22Rv1 (cell line): Measurements from ENCODE around the gene TRIM42.

Source experiments
- H3K27ac ChIP-seq: fragments of 450-650 bp; 2 replicates; pipeline ENCODE4 v1.5.1; 2017
- CTCF ChIP-seq: fragments of 450-650 bp; IDR thresholded peaks from 2 replicates; pipeline ENCODE4 v1.5.1; 2017; ENCODE audit warnings: mild to moderate bottlenecking
- ZFX ChIP-seq: fragments of 450-650 bp; IDR thresholded peaks from 2 replicates; pipeline ENCODE4 v1.6.1; 2017; ENCODE audit warnings: antibody characterized with exemption, borderline replicate concordance

The TRIM42 gene

GRCh38 chr3:140724856-140725812 is 47.3 kb downstream of the TRIM42 start:
- no peak overlapping the region for H3K27ac ChIP-seq
- TF ChIP-seq CTCF, result no peak
- no peak for TF ChIP-seq ZFX

GRCh38 chr3:140726066-140726465 is 48.2 kb downstream of the TRIM42 start:
- TF ChIP-seq CTCF (no peak), ZFX (no peak)
- no peak overlapping the region for H3K27ac ChIP-seq

- TF ChIP-seq ZFX, result no peak
- TF ChIP-seq CTCF, result no peak
- no peak overlapping the region for H3K27ac ChIP-seq
Measured at GRCh38 chr3:140727886-140728285, 50.0 kb downstream of the TRIM42 start.

GRCh38 chr3:140731440-140732119 is 53.7 kb downstream of the TRIM42 start:
- no peak overlapping the region for H3K27ac ChIP-seq
- TF ChIP-seq ZFX, result no peak
- TF ChIP-seq CTCF, result no peak

GRCh38 chr3:140733623-140734022 is 55.8 kb downstream of the TRIM42 start:
- no peak overlapping the region for H3K27ac ChIP-seq
- TF ChIP-seq ZFX (no peak), CTCF (no peak)

GRCh38 chr3:140736863-140737460 is 59.1 kb downstream of the TRIM42 start:
- no peak overlapping the region for H3K27ac ChIP-seq
- TF ChIP-seq CTCF (peak; percentile 42), ZFX (no peak)
